GM12872 (cell line): ENCODE measurements around the gene ACP5.
A peak's percentile ranks its signal among the peaks of the same experiment; 100 is the strongest.

Experiments used
- CTCF ChIP-seq: IDR thresholded peaks from 3 replicates; pipeline ENCODE4 v1.5.1; 2011; ENCODE audit warnings: low read depth, mild to moderate bottlenecking, low read length, moderate library complexity; ENCODE audit not compliant: insufficient read depth

ACP5 gene

GRCh38 chr19:11587302-11587974 lies 10.0 kb upstream of the ACP5 start:
- TF ChIP-seq CTCF: peak; percentile 96

- no peak for TF ChIP-seq CTCF
Observed at GRCh38 chr19:11586331-11586730, 8.9 kb upstream of the ACP5 start.

GRCh38 chr19:11581740-11582139 lies 4.3 kb upstream of the ACP5 start:
- TF ChIP-seq CTCF: no peak

GRCh38 chr19:11580116-11580515 lies 2.7 kb upstream of the ACP5 start:
- TF ChIP-seq CTCF: no peak

- TF ChIP-seq CTCF: no peak
Observed at GRCh38 chr19:11578258-11579142, 1.1 kb upstream of the ACP5 start.

GRCh38 chr19:11576227-11576626 lies 1.2 kb downstream of the ACP5 start:
- TF ChIP-seq CTCF: no peak

- TF ChIP-seq CTCF: no peak
Observed at GRCh38 chr19:11574689-11575088, 2.8 kb downstream of the ACP5 start.
